HG03571 (cell line): ENCODE data around the gene SOX2.

ENCODE experiments used
- ATAC-seq: cut with Tn5 transposase; IDR thresholded peaks from one replicate; pipeline ENCODE4 v1.9.1; 2021; ENCODE audit not compliant: unreplicated experiment

SOX2 gene

DNA sequence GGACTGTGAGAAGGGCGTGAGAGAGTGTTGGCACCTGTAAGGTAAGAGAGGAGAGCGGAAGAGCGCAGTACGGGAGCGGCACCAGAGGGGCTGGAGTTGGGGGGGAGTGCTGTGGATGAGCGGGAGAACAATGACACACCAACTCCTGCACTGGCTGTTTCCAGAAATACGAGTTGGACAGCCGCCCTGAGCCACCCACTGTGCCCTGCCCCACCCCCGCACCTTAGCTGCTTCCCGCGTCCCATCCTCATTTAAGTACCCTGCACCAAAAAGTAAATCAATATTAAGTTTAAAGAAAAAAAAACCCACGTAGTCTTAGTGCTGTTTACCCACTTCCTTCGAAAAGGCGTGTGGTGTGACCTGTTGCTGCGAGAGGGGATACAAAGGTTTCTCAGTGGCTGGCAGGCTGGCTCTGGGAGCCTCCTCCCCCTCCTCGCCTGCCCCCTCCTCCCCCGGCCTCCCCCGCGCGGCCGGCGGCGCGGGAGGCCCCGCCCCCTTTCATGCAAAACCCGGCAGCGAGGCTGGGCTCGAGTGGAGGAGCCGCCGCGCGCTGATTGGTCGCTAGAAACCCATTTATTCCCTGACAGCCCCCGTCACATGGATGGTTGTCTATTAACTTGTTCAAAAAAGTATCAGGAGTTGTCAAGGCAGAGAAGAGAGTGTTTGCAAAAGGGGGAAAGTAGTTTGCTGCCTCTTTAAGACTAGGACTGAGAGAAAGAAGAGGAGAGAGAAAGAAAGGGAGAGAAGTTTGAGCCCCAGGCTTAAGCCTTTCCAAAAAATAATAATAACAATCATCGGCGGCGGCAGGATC is at the start of gene SOX2:
TSS of gene SOX2 (plus strand) at position 601 of the 811 bp plus-strand sequence. CDS start 436 bp downstream, outside the sequence.
- ATAC-seq = no peak

DNA sequence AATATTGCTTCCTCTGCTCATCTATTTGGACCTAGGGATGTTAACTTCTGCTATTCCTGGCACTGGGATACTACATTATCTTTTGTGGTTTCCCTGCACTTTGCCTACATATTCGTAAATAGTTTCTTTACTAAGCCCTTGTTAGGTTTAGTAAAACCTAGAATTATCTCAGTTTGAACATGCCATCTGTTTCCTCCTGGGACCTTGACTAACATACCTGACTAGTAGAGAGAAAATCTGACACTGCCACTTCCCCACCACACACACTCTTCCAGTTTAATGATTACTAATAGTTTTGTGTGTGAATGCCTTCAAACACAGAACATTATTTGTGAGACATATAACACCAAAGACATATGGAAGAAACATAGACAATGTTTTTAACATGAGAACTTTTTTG is 28.2 kb upstream of the SOX2 start:
- ATAC-seq = no peak

DNA sequence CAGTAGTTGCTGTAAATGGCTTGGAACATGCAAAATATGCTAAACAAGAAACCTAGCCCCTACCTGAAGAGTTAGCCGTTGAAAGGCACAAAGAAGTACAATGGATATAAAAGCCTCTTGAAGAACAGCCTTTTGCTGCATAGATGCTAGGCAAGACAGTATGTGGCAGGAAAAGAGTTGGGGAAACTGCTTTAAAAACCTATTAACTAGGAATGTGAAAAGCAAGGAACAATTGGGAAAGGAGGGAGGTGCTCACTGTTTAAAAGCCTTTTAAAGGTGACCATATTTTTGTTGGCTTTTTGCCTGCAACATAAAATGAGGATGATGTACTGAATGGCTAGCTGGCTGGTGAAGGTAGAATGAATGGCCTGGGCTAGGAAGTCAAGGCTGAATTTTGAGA is 24.5 kb upstream of the SOX2 start:
- ATAC-seq = no peak

DNA sequence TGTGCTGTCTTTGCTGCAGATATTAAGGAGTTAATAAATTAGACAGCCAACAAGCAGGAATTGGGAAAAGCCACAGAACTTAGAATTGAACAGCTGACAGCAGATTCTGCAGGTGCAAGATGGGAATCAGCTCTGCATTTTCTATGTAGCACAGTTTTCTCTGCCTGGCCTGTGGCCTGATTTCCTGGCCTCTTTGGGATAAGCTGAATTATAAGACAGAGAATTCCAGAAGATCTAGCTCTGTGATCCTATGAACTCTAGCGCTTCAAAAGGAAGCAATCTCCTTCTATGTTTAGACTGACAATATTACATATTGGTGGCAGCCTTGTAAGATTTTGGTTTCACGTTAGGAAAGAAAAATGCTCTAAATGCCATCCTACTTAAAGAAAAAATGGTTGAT is 24.0 kb upstream of the SOX2 start:
- ATAC-seq = no peak

DNA sequence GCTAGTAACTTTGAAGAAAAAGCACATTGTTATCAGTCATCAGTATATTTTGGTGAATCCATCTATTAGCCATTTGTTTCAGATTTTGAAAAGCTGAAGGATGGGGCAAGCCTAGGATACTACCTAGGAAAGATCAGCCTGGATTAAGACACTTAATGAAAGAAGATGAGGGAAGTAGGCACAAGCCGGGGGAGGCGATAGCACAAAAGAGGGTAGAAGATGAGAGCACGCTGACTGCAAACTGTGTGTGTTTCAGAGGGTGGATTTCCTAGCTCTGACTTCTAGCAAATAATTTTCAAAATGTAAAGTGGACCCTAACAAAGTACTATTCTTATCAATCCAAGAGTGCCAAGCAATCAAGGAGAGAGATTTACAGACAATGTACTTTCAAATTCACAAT is 22.2 kb upstream of the SOX2 start:
- ATAC-seq = no peak

DNA sequence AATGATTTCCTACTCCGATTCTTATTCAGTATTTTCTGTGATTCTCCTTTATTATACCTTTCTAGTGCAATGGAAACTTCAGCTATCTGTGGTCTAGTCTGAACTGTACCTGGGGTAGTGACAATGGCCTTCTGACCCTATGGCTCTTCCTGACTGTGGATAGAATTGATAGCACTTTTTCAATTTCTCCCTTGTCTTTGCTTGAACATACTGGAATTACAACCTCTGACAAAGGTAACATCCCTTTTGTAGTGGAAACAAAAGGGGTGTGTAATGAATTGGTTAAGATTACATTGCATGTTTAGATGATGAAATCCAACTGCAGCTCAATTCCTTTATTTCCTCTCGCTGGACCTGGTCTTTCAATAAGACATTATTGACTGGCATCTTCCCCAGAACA is 21.0 kb upstream of the SOX2 start:
- no peak for ATAC-seq

DNA sequence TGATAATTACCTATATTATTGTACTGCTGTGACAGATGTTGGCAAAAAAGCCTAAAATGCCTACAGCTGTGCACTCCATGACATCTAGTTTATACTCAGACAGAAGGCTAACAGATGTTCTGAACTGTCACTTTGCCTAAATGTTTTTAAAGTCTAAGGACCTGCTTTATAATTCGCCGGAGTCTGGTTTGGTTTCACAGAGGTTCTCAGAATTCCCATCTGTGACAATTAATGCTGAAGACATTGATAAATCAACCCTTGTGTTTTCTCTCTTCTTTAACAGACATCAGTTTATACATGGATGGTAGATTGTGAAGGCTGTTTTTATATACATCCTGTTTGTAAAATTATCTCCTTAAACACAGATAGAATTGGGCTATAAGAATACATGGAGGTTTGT is 19.8 kb upstream of the SOX2 start:
- ATAC-seq = no peak

DNA sequence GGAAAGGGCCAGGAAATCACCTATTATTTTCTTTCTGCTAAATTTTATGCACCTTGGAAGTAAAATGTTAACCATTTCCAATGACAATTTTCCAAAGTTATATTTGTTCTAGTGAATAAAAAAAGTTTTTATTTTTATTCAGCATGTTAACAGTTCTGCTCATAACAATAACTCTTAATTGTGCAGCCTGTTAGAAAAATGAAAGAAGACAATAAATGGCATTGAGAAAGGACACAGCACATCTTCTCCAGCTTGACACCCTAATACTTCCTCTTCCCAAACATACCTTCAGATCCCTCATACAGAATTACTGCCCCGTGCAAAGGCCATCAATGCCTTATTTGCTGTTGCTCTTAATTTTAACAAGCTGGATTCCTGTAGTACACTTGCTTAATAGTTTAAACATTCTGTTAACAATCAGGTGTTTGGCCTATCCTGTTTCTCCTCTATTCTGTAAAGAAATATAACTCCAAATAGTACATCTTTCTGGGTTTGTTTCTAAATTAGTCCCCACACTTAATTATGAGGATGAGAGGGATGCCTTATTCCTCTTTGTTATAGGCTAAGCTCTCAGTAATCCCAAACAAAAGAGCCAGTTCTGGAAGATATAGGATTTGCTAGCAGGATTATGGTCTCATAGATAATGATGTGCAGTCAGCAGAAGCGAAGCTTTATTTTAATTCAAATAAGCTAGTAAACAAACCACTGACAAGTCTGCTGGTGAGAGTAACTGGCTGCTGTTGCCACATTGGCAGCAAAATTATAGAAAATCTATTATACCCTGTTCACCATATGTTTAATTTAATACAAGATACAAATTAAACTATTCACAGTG is 19.2 kb upstream of the SOX2 start:
- no peak for ATAC-seq

DNA sequence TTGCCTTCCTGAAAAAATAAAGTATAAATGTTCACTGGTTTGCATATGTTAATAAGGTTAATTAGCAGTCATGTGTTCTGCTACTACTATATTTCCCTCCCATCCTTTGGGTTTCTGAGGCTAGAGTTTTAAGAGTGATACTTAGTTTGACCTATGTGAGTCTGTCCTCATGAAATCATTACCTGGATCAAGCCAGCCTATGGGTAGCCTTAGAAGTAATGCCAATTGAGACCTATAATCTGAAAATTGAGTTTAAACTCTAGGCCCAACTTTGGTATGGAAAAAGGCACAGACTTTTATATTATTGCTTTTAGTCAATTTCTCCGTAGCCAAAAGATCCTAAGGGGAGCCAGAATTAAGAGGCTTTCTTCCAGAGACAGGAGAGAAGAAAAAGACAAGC is 18.4 kb upstream of the SOX2 start:
- ATAC-seq = no peak

DNA sequence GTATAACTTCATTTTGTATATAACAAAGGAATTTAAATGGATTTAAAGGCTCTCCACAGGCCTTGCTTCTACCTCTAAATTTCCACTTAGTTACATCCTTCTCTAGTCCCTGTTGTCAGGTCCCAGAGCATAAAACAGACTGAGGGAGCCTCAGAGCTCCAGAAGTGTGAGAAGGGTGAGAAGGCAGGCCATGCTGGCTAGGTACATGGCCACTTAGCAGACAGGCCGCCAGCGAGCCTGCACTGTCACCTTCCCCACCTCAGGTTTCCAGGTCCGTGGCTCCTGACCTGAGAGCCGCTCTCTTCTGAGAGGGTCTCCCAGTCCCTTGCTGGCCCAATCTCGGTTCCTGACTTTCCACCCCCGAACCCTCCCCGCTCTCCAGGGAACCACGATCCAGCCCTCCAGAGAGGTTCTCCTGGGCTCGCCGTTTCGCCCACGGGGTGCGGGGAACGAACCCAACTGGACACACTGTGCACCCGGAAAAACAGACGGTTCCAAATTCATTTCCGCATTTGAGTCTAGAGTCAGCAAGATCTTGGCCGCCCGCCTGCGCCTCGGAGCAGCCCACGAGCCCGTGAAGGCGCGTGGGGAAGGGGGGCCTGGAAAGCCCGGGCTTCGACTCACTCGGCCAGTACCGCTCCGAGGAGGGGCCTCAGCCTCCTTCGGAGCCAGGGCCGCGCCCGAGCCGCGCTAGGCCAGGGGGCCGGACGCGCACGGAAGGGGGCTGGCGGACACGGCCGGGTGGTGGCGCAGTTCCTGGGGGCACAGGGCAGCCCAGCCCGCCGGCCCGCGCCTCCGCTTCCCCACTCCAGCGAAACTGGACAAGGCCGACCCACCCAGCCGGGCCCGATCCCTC is 16.7 kb upstream of the SOX2 start:
- no peak for ATAC-seq

DNA sequence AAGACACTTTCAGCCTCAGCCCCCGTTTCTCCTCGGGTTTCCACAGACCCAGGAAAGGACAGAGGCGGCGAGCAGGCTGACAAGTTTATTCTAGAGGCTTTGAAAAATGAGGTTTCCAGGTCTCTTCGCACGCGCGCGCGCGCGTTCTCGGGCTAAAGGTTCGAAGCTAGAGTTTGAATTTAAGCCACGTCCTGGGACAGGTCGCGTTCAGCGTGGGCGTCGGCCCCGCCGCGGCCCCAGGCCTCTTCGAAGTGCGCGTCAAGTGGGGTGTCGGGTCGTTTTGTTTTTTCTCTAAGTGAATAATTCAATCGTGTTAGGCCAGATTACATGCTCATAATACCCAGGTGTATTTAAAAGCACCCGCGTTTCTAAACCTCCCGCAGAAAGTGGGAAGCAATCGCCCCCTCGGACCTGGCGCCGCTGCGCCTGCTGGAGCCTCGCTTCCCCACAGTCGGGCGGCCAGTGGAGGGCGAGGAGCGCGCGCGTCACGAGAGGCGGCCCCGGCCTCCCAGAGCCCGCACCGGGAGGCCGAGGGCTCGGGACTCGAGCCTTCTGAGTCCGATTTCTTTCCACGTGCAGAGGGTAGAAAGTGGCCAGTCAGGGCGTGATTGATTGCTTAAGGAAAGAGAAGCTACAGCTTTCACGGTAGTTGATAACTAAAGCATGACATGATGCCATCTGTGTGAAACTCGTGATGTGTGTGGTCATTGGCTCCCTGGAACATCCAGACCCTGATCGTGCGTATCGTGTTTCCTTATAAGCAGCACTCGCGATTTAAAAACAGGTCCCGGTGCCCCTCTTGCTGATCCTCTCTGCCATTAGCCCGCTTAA is 15.8 kb upstream of the SOX2 start:
- ATAC-seq = no peak

DNA sequence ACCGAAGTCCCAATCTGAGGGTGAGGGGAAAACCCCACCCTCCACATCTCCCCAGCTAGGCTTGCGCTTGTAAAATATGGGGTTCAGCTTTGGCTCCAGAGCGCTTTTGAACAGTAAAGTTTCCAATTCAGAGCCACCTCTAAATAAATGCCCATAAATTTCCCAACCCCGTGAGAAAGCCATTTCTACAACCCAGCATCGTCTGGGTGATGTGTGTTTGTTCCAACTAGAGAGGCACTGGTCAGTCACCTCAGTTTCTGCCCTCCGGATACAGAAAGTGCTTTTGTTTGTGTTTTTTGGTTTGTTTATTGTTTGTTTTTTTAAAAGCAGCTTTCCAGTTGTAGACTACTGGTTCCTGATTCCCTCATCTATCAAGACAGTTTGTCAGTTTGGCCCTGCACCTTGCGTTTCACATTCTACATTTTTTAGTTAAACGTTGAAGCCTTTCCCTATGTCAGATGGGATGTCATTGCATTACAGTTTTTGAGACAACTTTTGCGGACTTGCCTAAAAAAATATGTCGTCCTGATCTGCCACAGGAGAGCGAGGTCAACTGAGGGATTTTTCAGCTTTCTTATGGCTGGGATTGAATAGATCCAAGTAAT is 15.0 kb upstream of the SOX2 start:
- no peak for ATAC-seq

DNA sequence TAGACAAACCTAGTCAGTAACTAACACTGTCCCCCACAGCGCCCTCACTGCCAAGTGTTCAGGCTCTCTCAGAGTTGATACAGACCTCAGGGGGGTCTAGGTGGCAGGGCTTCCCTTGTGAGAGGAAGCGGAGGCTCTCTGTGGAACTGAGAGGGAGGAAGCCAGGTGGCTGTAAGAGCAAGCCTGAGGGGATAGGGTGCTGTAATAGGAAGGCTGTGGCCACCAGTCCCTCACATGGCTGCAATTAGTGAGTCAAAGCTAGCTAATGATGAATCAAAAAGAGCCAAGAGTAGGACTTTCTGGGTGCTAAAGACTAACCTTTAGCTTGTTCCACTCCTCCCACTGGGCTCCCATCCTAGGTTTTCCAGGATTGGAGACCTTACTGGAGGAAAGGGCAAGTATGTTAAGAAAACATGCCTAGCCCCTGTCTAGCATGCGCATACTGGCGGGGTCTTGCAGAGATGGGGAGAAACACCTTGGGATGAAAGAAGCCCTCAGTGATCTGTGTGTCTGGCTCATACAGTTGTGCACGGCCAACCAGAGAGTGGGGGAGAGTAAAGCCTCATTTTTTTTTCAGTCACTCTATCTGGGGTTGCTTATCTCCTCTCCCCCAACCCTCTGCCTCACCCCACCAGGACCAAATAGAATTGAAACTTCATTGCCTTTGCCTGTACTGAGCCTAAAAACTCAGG is 13.3 kb upstream of the SOX2 start:
- ATAC-seq = no peak

DNA sequence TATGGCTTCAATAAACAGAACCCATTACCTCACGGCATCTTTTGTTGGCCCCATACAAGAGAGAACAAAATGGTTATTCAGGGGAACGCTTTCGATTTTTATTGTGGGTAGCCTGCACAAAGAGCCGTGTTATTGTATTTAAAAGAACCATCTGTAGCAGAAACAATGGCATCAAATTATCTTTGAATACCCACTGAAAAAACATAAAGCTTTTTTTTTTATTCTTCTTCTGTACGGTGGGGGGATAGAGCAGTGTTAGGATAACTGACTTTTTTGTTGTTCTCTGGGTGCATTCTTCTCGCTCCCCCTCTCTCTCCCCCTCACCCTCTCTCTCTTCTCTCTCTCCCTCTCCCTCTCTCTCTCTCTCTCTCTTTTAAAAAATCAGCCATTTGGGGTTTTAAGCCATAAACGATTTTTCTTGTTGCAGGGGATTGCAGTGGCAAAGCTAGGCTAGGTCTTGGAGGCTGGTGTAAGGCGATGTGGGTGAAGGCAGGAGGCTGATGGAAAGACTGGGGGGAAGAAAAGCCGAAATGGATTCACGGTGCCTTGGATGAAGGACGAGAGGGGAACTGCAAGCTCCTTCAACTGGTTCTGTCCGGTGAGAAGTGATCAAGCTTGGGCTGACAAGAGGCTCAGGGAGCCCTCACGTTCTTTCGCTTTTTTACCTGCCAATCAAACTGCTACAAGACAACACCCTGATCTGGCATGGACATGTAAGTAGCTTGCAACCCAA is 12.4 kb upstream of the SOX2 start:
- no peak for ATAC-seq

DNA sequence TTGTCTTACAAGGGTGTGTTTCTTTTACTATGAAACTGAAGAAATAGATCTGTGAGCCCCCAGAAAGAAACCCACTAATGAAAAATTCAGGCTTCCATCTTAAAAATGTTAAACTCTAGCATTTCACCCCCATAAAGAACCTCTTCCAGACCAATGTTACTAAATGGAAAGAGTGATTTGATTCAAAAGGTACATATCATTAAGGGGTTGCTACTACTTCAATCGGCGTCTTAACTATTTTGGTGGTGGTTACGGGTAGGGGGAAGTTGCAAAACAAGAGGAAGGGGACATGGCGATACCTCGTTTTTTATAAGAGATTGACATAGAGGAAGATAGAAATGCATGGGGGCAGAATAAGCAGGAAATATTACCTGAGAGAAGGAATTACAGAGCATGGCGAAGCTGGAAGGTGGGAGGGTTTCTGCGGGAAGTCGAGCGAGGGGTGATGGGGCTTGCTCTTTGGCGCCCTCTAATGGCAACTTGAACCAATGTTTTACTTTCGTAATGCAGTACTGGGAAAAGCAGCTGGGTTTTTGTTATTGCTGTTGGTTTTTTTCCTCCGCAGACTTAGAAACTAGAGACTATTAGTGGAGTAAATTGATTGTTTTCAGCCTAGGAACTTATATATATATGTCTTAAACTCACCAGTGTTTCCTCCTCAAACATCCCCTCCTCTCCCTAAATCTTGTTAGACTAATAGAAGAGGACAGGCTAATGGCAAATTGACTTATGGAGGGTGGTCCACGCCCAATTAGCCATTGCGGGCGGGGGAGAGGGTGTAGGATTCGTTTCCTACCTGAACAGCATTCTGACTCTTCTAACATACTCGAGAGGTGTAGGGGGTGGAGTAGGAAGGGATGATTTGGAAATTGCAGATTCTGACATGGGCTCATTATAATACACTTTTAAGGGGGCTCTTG is 11.3 kb upstream of the SOX2 start:
- ATAC-seq = peak; percentile 49

DNA sequence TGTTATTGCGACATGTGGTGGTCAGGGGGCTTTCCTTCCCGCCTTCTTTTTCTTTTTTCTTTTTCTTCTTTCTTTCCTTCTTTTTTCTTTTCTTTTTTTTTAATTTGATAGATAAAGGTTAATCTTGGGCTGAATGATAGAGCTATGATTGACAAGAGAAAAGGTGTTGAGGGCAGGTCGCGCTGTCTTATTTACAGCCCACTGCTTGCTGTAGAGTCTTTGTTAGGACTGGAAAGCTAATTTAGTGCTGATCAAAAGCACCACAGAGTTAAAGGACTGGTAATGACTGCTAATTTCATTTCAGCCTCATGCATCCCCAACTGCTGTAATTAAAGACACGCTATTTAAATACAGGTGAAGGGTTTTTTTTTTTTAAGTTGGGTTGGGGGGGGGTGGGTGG is 10.6 kb upstream of the SOX2 start:
- ATAC-seq = no peak

DNA sequence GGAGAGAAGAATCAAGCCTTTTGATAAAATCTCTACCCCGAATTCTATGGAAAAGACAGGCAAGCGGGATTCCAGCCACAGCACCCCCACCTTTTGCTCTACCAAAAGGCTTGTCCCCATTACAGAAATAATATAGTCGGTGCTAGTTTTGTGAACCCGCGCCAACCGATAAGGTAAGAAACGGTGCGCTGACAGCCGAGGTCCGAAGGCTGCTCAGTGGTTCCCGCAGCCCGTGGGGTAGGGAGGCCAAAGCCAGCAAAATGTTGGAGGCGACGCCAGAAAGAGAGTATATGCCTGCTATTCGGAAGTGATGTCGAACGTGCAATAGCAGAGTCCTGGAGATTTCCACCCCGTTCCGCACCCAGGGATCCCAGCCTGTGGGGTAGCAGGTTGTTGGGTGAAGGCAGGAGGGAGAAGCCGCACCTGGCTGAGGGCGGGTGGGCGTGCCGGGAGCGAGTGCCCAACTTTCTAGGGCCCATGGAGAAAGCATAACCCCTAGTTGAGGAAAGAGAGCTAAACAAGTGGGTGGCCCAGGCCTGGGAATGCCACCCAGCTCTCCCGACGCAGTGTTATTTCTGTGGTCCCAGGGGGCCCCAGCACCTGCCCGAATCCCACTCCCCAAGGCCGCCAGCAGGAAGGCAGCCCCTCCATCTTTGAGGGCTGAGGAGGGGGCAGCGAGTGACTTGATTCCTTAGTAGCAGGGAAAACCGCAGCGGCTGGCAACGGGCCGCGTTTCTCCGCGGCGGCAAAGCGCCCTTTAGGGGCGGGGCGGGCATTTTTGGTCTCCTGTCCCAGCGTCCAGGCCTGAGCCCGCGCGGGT is 7.9 kb upstream of the SOX2 start:
- ATAC-seq = no peak
